GM19193 (cell line): Measurements from ENCODE around the gene ASB10.

ENCODE experiments used
- POLR2A ChIP-seq: IDR thresholded peaks from 4 replicates; pipeline ENCODE4 v1.6.1; 2011; ENCODE audit not compliant: insufficient read depth, insufficient read length; ENCODE audit errors: extremely low read depth

Gene ASB10

GRCh38 chr7:151179946-151180345, 7.1 kb downstream of the ASB10 start:
- TF ChIP-seq POLR2A, result no peak

GRCh38 chr7:151179287-151179860, 7.7 kb downstream of the ASB10 start:
- no peak for TF ChIP-seq POLR2A

- no peak for TF ChIP-seq POLR2A
Measured at GRCh38 chr7:151178831-151179230, 8.2 kb downstream of the ASB10 start.

DNA sequence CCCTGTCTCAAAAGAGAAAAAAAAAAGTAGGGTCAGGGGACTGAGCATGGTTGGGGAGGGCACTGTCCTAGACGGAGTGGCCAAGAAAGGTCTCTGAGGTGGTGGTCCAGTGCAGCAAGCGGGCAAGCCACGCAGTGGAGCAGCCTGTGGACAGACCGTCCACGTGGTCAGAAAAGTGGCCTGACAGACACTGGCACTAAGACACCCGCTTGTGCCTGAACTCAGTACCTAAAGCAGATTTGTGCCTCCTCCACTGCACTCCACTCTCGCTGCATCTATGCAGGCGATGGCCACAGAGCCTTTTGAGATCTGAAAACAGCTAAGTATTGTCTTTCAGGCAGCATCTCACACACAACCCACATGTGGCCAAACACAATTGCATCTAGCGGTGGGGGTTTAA, 8.8 kb downstream of the ASB10 start:
- no peak for TF ChIP-seq POLR2A

GRCh38 chr7:151177310-151177709, 9.7 kb downstream of the ASB10 start:
- TF ChIP-seq POLR2A, result no peak

DNA sequence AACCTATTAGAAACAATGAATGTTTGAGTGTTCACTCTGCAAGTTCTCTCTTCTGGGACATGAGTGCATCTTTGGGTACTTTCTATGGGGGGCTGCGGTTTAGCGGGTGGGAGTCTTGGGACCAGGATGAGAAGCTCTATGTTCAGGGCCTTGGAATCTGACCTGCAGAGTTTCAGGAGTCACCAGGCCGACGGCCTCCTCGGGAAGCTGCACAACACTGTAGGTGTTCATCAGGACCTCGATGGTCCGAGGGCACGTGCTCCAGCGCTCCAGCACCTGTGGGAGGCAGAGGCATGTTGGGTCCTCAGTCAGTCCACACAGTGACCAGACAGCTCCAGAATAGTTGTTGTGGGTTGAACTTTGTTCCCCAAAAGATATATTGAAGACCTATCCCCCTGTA, 10.6 kb downstream of the ASB10 start:
- TF ChIP-seq POLR2A, result no peak

DNA sequence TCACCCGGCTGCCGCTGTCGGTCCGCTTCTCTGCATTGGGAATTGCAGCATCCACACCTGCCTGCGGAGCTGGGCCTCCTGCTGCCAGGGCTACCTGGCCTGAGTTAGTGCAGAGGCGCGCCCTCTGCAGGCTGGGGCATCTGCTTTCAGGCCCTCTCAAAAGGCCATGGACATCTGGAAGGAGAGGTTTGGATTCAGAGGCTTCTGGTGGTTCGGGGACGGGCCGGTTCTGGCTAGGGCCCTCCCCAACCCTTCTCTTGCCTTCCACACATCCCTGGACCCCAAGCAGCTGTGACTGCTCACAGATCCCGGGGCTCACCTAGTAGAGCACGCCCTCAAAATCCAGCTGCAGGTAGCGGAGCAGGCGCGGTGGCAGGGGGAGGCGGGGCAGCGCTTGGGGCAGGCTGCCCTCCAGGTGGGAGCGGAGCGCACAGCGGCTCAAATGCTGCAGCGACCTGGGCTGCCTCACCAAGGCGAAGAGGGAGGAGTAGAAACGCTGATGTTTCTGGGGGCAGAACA, 11.2 kb downstream of the ASB10 start:
- TF ChIP-seq POLR2A, result no peak

- no peak for TF ChIP-seq POLR2A
Measured at GRCh38 chr7:151175047-151175792, 11.8 kb downstream of the ASB10 start.

DNA sequence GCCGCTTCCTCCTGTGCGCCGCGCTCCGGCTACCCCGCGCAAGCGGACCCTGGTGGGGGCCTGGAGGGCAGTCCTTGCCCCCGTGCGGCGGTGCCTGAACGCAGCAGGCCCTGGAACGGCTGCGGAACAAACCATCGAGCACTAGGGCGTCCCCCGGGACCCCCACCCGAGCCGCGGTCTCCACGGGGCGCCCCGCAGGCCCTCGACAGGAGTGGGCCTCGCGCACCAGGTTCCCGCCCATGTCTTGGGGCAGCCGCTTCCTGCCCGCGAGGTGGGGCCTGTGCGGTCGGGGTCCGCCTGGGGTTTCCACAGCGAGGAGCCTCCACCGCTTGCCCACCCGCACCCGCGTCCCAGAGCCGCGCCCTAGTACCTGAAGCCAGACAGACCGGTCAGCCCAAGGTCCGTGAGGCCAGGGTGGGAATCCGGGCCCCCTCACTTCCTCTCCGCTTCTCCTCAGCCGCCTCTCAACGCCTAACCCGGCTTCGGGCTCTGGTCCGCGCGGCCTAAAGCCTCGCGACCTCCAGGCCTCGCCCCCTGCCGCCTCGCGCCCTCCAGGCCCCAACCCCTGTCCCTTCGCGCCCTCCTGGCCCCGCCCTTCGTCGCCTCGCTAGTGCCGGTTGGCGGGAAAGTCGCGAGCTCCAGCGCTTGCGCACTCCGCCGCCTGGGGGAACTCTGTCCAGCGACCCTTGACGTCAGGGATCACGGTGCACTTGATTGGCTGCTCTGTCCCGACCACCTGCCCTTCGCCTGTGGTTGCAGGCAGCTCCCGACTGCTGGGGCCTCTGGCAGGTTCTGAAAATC, 12.6 kb downstream of the ASB10 start:
- TF ChIP-seq POLR2A, result no peak

DNA sequence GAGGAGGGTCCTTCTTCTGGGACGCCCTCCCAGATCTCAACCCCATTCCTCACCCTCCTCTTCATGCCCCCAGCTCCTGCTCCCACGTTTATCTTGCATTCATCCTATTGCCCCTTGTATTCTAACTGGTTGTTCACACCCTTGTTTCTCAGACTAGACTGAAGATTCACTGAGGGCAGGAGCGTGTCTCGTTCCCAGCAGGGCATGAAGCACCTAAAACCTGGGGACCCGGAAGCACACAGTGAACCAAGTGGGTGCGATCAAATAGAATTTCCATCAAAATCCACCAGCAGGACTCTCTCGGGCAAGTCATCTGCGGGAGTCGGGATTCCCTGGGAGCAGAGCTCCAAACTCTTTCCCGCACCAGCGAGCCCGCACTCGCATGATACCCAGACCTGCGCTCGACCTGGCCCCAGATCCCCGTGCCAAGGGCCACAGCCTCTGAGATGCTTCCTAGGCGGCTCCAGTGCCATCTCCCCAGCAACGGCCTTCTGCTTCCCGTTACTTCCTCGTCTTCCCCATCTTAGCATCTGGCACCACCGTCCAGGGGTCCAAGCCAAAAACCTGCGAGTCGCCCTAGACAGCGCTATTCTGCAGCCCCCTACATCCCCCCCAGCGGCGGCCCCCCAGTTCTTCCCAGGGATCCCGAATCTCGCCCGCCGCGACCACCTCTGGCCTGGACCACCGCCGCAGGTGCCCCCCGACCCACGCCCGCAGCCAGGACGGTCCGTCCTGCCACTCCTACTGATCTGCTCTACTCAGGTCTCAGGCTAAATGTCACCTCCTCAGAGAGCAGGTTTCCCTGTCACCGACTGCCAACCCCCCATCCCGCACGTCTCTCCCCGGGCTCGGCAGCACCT, 13.4 kb downstream of the ASB10 start:
- no peak for TF ChIP-seq POLR2A

GRCh38 chr7:151172273-151173141, 14.5 kb downstream of the ASB10 start:
- no peak for TF ChIP-seq POLR2A

GRCh38 chr7:151168787-151169162, 18.3 kb downstream of the ASB10 start:
- TF ChIP-seq POLR2A, result no peak

DNA sequence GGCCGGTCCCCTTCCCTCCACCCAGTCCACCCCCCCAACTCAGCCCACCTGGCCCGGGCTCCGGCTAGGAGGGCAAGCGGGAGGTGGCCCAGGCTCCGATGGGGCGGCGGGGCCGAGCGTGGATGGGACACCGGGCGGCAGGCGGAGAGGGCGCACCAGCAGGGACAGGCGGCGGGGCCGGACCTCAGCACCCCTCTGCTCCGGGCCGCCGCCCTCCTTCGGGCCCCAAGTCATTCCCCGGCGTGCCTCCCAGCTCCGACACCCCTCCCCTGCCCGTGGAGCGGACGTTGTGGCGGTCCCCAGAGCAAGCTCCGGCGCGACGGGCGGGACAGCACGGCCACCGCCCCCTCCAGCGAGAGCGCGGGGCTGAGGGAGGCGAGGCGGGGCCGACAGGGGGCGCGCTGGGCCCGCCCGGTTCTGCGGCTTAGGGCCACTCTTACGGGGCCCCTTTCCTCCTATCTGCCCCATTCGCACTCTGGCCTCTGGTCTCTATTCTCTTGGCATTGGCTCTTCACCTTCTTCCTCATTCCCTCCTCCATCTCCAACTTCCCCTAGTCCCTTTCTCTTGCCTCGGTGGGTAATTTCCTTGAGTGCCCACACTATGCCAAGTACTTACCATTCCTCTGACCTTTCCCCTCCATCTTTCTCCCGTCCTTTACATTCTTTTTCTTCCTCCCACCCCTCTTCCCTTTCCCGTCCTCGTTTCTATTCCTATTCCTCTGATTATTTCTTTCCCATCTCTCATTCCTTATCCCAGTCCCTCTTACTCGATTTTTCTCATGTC, 18.9 kb downstream of the ASB10 start:
- TF ChIP-seq POLR2A, result no peak
